ENCODE data around the gene SPATA46.
A peak's percentile ranks its signal among the peaks of the same experiment; 100 is the strongest.

Gene SPATA46

GRCh38 chr1:162404550-162405160 lies 28.0 kb upstream of the SPATA46 start:
- no peak overlapping the region for H3K4me3 ChIP-seq (ENCODE audit: low read depth, low read length)
- in situ Hi-C loops (cut with HindIII; ENCODE audit: low sequenced_read_pairs): no loop called here
- TF ChIP-seq, protein P1, sequence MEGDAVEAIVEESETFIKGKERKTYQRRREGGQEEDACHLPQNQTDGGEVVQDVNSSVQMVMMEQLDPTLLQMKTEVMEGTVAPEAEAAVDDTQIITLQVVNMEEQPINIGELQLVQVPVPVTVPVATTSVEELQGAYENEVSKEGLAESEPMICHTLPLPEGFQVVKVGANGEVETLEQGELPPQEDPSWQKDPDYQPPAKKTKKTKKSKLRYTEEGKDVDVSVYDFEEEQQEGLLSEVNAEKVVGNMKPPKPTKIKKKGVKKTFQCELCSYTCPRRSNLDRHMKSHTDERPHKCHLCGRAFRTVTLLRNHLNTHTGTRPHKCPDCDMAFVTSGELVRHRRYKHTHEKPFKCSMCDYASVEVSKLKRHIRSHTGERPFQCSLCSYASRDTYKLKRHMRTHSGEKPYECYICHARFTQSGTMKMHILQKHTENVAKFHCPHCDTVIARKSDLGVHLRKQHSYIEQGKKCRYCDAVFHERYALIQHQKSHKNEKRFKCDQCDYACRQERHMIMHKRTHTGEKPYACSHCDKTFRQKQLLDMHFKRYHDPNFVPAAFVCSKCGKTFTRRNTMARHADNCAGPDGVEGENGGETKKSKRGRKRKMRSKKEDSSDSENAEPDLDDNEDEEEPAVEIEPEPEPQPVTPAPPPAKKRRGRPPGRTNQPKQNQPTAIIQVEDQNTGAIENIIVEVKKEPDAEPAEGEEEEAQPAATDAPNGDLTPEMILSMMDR (IDR thresholded peaks at IDR 0.05; ENCODE audit: low read depth, low read length): no peak
- DNase-seq (ENCODE audit: low read depth, low spot score): peak; percentile 54

- no peak for DNase-seq (ENCODE audit: low read depth, low spot score)
- H3K4me3 ChIP-seq (ENCODE audit: low read depth, low read length): no peak overlapping the region
- TF ChIP-seq, protein P1 (IDR thresholded peaks at IDR 0.05; ENCODE audit: low read depth, low read length): no peak
- in situ Hi-C loops (cut with HindIII; ENCODE audit: low sequenced_read_pairs): no loop called here
Measured at GRCh38 chr1:162400790-162401355, 24.2 kb upstream of the SPATA46 start.

GRCh38 chr1:162398999-162399580 lies 22.4 kb upstream of the SPATA46 start:
- no peak for DNase-seq (ENCODE audit: low read depth, low spot score)
- no peak overlapping the region for H3K4me3 ChIP-seq (ENCODE audit: low read depth, low read length)
- TF ChIP-seq, protein P1 (IDR thresholded peaks at IDR 0.05; ENCODE audit: low read depth, low read length): no peak
- in situ Hi-C loops (cut with HindIII; ENCODE audit: low sequenced_read_pairs): no loop called here

DNA sequence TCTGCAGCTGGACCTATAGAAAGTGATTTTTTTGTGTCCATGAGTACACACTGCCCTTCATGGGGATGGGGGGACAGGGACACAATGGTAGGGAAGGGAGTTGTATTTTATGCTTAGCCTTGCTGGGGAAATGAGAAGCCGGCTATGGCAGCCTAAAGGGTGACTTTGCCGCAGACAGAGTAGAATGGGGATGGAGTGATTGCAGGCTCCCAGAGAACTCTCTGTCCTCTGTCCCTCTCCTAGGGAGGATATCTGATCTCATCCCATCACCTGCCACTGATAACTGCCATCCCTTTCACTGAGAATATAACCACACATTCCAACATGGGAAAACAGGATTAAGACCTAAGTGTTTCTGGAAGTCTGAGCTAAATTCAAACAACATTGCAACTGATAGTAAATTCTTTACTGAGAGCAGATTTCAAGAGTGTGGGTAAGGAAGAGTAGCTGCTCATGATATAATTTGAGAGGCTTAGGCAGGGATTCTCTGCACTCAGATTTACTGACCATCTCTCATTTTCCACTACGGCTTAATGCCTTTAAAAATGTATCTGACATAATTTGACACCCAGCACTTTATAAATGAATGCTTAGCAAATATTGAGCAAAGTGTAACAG lies 21.4 kb upstream of the SPATA46 start:
- TF ChIP-seq, protein P1 (IDR thresholded peaks at IDR 0.05; ENCODE audit: low read depth, low read length): no peak
- in situ Hi-C loops (cut with HindIII; ENCODE audit: low sequenced_read_pairs): no loop called here
- no peak overlapping the region for H3K4me3 ChIP-seq (ENCODE audit: low read depth, low read length)
- DNase-seq (ENCODE audit: low read depth, low spot score): no peak

GRCh38 chr1:162397039-162397448 lies 20.4 kb upstream of the SPATA46 start:
- in situ Hi-C loops (cut with HindIII; ENCODE audit: low sequenced_read_pairs): no loop called here
- TF ChIP-seq, protein P1 (IDR thresholded peaks at IDR 0.05; ENCODE audit: low read depth, low read length): no peak
- no peak overlapping the region for H3K4me3 ChIP-seq (ENCODE audit: low read depth, low read length)
- DNase-seq (ENCODE audit: low read depth, low spot score): no peak

DNA sequence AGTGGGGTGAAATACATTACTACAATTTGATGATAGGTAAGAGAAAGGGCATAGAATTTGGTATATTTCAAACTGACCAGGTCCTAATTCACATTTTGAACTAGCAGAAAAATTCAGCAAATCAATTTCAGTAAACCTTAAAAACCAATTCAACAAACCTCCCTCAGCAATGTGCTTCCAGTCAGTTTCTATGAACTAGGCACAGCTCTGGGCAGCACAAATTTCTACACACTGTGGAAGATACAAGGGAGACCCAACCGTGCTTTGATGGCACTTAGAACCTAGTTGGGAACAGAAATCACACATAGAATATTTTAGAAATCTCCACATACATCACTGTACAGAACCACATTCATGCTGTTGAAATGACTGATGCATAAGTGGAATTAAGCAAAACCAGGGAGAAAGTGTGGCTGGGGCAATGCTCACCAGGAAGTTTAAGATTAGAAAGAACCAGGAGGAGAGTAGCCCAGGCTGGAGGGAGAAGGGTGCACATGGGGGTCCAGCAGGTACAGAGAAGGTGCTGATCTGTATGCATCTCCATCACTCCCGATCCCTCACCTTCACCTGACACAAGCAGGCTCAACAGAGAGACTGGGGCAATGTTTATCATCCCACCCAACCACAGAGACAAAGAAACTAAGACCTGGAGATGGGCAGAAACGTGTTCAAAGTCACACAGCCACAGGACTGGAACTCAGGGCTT lies 19.7 kb upstream of the SPATA46 start:
- in situ Hi-C loops (cut with HindIII; ENCODE audit: low sequenced_read_pairs): no loop called here
- H3K4me3 ChIP-seq (ENCODE audit: low read depth, low read length): no peak overlapping the region
- TF ChIP-seq, protein P1 (IDR thresholded peaks at IDR 0.05; ENCODE audit: low read depth, low read length): no peak
- no peak for DNase-seq (ENCODE audit: low read depth, low spot score)
